Suprapubic skin (tissue), 2 donors: ENCODE data around the gene RAB40B.

Experiments used
- EP300 ChIP-seq: sonication (generic); formaldehyde crosslinking; IDR thresholded peaks from one replicate; pipeline ENCODE4 v1.6.1; 2017; ENCODE audit warnings: antibody characterized with exemption
- POLR2A ChIP-seq, 2 donors: fragments of 450-650 bp; IDR thresholded peaks; one replicate each; pipeline ENCODE4 v1.6.1; 2017; ENCODE audit warnings: antibody characterized with exemption in 2 of 2, mild to moderate bottlenecking in 2 of 2, moderate library complexity in 2 of 2

DNA sequence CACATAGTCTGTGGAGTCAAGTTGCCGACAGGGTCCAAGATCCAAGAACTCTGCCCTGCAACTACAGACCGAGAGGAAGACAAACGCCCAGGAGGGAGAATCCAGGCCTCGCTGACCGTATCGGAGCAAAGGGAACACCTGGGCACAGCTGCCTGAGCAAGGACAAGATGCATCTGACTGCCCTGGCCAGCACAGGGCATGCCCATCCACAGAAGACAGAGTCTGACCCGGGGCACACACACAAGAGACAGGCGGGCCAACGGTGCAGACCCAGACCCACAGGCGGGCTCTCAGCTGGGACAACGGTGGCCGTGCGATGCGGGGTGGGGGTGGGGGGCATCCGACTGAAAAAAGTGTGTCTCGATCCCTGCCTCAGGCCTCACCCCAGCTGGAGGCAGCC lies 6.2 kb downstream of the RAB40B start:
- TF ChIP-seq POLR2A (IDR thresholded peaks at IDR 0.05) (no peak), EP300 (no peak)
